ENCODE results near the gene NR6A1. TPM values are rescaled to one million over a fixed set of nuclear protein-coding genes. Genes with fewer than 3 reads are reported as not detected.
"Not testable (repeated sequence)": the region's sequence is repeated elsewhere in the genome, so short reads cannot be mapped to it uniquely, and the experiment has no call there.

NR6A1 gene
- total RNA-seq, 2 experiments from 2014 or later, result 0.82 to 1.1 TPM

GRCh38 chr9:124772877-124773276 is 1.8 kb upstream of the NR6A1 start:
- POLR2A ChIA-PET; H3K4me3 Mint-ChIP-seq; ATAC-seq; H3K36me3 Mint-ChIP-seq (ENCODE audit: low read depth); DNase-seq; H3K27ac Mint-ChIP-seq; H3K9me3 Mint-ChIP-seq (ENCODE audit: low read depth): not testable (repeated sequence)
- intact Hi-C loops (cut with DNase I, micrococcal nuclease), result loop anchor here in 1 of 2 experiments (2.0 to 5.0 kb wide), 3 partner anchors 369 to 602 kb away; partner anchors contain the start of genes HSPA5 and SCAI
- CTCF ChIA-PET, result interaction anchor here (0.7 to 12.5 kb wide), 16 partner anchors 8 to 590 kb away, joined by 3 to 260 read pairs (median 4); partner anchors contain the start of genes SCAI and WDR38
- Mint-ChIP-seq H3K27me3 (peaks cover 55% of the 10 kb centered on the region), H3K4me1 (peaks cover 34% of the 10 kb centered on the region)

DNA sequence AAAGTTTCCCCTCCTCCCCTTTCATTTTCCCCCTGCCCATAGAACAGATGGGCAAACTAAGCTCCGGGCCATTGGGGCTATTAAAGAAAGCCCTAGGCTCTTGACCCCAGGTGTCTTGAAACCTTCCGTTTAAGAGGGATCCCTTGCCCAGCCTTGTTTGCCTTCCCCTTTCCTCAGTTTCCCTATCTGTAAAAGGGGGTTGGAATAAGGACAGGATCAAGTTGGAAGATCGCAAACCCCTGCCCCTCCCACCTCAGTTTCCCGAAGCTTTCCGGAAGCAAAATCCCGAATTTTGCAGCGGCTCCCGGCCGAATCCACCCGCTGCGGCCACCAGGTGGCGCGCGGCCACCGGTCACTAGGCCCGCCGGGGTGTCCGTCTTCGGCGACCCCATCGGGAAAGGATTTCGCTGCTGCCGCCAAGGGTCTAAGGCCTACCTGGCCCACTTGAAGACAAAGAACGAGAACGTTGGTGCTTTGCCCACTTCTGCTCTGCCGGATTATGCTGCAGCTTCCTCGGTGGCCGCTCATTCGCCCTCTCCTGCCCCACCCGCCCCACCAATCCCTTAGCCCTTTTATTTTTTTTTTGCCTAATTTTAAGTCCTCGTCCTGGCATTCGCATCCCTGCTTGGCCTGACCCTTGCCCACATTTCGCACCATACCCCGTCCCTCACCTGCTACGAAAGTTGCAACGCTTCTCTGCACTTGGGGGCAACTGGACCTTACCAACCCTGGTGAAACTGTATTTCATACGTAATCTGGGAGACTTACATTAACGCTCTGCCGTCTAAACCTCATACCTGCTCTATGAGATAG is 962 bp upstream of the NR6A1 start:
- Mint-ChIP-seq H3K4me3 (peak overlapping the region; percentile 75), H3K4me1 (peaks cover 34% of the 10 kb centered on the region)
- intact Hi-C loops (cut with DNase I, micrococcal nuclease), result loop anchor here (1.0 to 5.0 kb wide), 14 partner anchors 90 to 974 kb away; partner anchors contain the start of genes HSPA5 (in 2 of the 2), SCAI (in 2 of the 2), ARPC5L (in 1 of the 2) and GAPVD1 (in 1 of the 2)

DNA sequence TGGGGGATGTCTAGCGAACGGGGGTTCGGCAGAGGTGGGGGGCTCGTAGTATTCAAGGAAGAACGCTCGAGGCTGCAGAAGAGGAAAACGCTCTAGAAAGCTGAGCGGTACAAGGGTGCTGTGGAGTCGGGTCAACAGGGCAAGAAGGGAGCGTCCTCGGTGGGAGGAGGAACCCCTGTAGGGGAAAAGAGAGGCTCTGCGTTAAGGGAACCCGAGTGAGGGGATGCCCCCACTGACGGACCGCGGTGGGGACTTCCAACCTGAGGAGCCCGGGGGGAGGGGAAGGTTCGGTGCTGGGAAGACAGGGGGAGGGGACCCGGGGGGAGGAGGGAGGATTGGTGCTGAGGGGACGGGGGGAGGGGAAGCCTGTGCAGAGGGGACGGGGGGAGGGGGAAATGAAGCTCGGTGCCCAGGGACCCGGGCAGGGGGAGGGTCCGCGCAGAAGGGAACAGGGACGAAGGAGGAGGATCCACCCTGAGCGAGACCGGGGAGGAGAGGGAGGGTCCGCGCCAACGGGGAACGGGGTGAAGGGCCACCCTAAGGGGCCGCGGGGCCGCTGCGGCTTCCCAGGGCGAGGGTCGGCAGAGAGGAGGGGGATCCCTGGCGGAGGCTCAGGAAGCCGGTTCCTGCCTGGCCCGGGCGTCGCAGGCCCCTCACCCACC is 621 bp downstream of the NR6A1 start:
- Mint-ChIP-seq H3K4me1 (peaks cover 29% of the 10 kb centered on the region), H3K9me3 (ENCODE audit: low read depth) (no peaks in the 10 kb centered on the region), H3K4me3 (peak overlapping the region; percentile 80), H3K36me3 (ENCODE audit: low read depth) (no peaks in the 10 kb centered on the region), H3K27me3 (peaks cover 54% of the 10 kb centered on the region), H3K27ac (peak overlapping the region; percentile 44)
- CTCF ChIA-PET, result interaction anchor here (0.6 to 12.5 kb wide), 13 partner anchors 8 to 151 kb away, joined by 3 to 260 read pairs (median 4); partner anchors contain the start of genes ARPC5L, RPL35 and WDR38
- POLR2A ChIA-PET, result interaction anchor here (1.1 to 1.7 kb wide), 2 partner anchors 90 to 100 kb away, joined by 3 to 4 read pairs; no protein-coding TSS in a partner anchor
- no peak for ATAC-seq
- DNase-seq, result peak; percentile 52
- intact Hi-C loops (cut with DNase I, micrococcal nuclease), result loop anchor here (1.0 to 5.0 kb wide), 13 partner anchors 92 to 976 kb away; partner anchors contain the start of genes HSPA5 (in 2 of the 2), SCAI (in 2 of the 2), ARPC5L (in 1 of the 2) and GAPVD1 (in 1 of the 2)

More for the DNA sequence above, 962 bp upstream of the NR6A1 start:
- ChIA-PET CTCF (interaction anchor here (0.6 to 12.5 kb wide), 24 partner anchors 8 to 860 kb away, joined by 3 to 260 read pairs (median 4); partner anchors contain the start of genes ARPC5L, RPL35, SCAI and WDR38), POLR2A (interaction anchor here (1.7 kb wide), 1 partner anchor 98 kb away, joined by 4 read pairs; no protein-coding TSS in a partner anchor)
- peak; percentile 62 for DNase-seq
- peak overlapping the region; percentile 74 for H3K27ac Mint-ChIP-seq
- no peaks in the 10 kb centered on the region for H3K36me3 Mint-ChIP-seq (ENCODE audit: low read depth)
- H3K27me3 Mint-ChIP-seq, result peaks cover 60% of the 10 kb centered on the region
- ATAC-seq, result no peak
- H3K9me3 Mint-ChIP-seq (ENCODE audit: low read depth), result no peaks in the 10 kb centered on the region

GRCh38 chr9:124769549-124770358 is 1.4 kb downstream of the NR6A1 start:
- ChIA-PET CTCF (interaction anchor here (0.6 to 12.5 kb wide), 11 partner anchors 11 to 1718 kb away, joined by 3 to 260 read pairs (median 4); partner anchors contain the start of genes ARPC5L and WDR38), POLR2A (interaction anchor here (0.6 to 1.4 kb wide), 5 partner anchors 43 to 103 kb away, joined by 3 to 8 read pairs (median 3); partner anchors contain the start of genes ARPC5L and RPL35)
- H3K9me3 Mint-ChIP-seq (ENCODE audit: low read depth), result no peaks in the 10 kb centered on the region
- DNase-seq, result peak; percentile 39
- peaks cover 57% of the 10 kb centered on the region for H3K27me3 Mint-ChIP-seq
- intact Hi-C loops (cut with DNase I, micrococcal nuclease), result loop anchor here in 1 of 2 experiments (5.0 kb wide), 3 partner anchors 57 to 473 kb away; partner anchors contain the start of genes HSPA5 and SCAI
- no peak for ATAC-seq
- peaks cover 29% of the 10 kb centered on the region for H3K4me1 Mint-ChIP-seq
- H3K4me3 Mint-ChIP-seq, result peak overlapping the region; percentile 80
- H3K27ac Mint-ChIP-seq, result peak overlapping the region; percentile 44
- no peaks in the 10 kb centered on the region for H3K36me3 Mint-ChIP-seq (ENCODE audit: low read depth)

DNA sequence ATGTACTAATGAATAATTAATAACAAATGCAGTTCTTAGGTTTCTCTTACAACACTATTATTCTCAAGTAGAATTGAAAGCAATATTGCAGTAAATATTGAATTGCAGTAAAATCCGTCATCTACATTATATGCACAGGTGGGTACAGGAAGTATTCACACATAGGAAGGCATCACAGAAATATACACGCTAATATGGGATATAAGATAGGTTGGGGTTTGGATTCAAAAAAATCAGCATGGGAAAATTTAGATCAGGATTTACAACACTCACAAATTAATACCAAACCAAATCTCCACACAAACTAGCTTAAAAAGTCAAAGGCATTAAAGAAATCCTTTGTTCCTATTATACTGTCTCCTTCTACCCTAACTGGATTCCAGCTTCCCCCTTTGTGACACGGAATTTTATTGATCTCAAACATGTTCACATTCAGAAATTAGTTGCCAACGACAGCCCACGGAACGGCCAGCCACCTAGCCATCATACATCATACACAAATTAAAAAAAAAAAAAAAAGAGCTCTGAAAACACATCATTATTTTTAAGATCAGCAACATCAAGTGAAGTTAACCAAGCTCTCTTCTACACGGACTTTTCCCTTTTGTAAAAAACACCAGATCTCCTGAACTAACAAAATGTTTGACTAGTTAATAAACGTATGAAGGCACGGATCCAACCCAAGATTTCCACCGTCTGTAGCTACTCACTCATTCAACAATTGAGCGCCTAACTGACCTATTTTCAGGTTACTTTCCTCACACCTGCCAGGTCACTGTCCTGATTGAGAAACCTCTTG is 2.2 kb downstream of the NR6A1 start:
- H3K27ac Mint-ChIP-seq, result no peak overlapping the region
- ATAC-seq, result no peak
- no peaks in the 10 kb centered on the region for H3K9me3 Mint-ChIP-seq (ENCODE audit: low read depth)
- H3K36me3 Mint-ChIP-seq (ENCODE audit: low read depth), result no peaks in the 10 kb centered on the region
- CTCF ChIA-PET, result interaction anchor here (0.6 to 12.5 kb wide), 7 partner anchors 10 to 1719 kb away, joined by 3 to 260 read pairs (median 3); partner anchors contain the start of genes ARPC5L and WDR38
- DNase-seq, result no peak
- peak overlapping the region; percentile 80 for H3K4me3 Mint-ChIP-seq
- intact Hi-C loops (cut with DNase I, micrococcal nuclease), result loop anchor here in 1 of 2 experiments (5.0 kb wide), 1 partner anchor 57 kb away; no protein-coding TSS in a partner anchor
- H3K4me1 Mint-ChIP-seq, result peaks cover 26% of the 10 kb centered on the region
- POLR2A ChIA-PET, result interaction anchor here (0.6 to 1.4 kb wide), 5 partner anchors 44 to 144 kb away, joined by 3 to 8 read pairs (median 3); partner anchors contain the start of genes ARPC5L and RPL35
- peaks cover 55% of the 10 kb centered on the region for H3K27me3 Mint-ChIP-seq

- no peak for ATAC-seq
- intact Hi-C loops (cut with DNase I, micrococcal nuclease), result loop anchor here in 1 of 2 experiments (5.0 kb wide), 1 partner anchor 56 kb away; no protein-coding TSS in a partner anchor
- H3K27ac Mint-ChIP-seq, result no peak overlapping the region
- H3K36me3 Mint-ChIP-seq (ENCODE audit: low read depth), result no peaks in the 10 kb centered on the region
- no peaks in the 10 kb centered on the region for H3K9me3 Mint-ChIP-seq (ENCODE audit: low read depth)
- no peak for DNase-seq
- POLR2A ChIA-PET, result interaction anchor here (0.7 to 1.4 kb wide), 3 partner anchors 88 to 145 kb away, joined by 3 to 8 read pairs (median 5); partner anchors contain the start of genes ARPC5L and RPL35
- H3K27me3 Mint-ChIP-seq, result peaks cover 51% of the 10 kb centered on the region
- no peak overlapping the region for H3K4me3 Mint-ChIP-seq
- CTCF ChIA-PET, result interaction anchor here (1.0 to 12.5 kb wide), 3 partner anchors 17 to 94 kb away, joined by 3 to 260 read pairs (median 4); partner anchors contain the start of genes ARPC5L and WDR38
- H3K4me1 Mint-ChIP-seq, result peaks cover 22% of the 10 kb centered on the region
Observed at GRCh38 chr9:124768334-124768733, 2.8 kb downstream of the NR6A1 start.

- Mint-ChIP-seq H3K9me3 (ENCODE audit: low read depth) (no peaks in the 10 kb centered on the region), H3K4me3 (no peak overlapping the region), H3K27me3 (peaks cover 53% of the 10 kb centered on the region), H3K36me3 (ENCODE audit: low read depth) (no peaks in the 10 kb centered on the region), H3K27ac (no peak overlapping the region), H3K4me1 (peaks cover 21% of the 10 kb centered on the region)
- intact Hi-C loops (cut with DNase I, micrococcal nuclease), result loop anchor here in 1 of 2 experiments (5.0 kb wide), 1 partner anchor 56 kb away; no protein-coding TSS in a partner anchor
- ATAC-seq, result no peak
- no peak for DNase-seq
- ChIA-PET POLR2A (no interaction called here), CTCF (interaction anchor here (2.3 to 12.5 kb wide), 2 partner anchors 9 to 86 kb away, joined by 9 to 260 read pairs; partner anchors contain the start of genes OLFML2A and WDR38)
Observed at GRCh38 chr9:124767821-124768220, 3.3 kb downstream of the NR6A1 start.

GRCh38 chr9:124766815-124767554 is 4.1 kb downstream of the NR6A1 start:
- H3K4me3 Mint-ChIP-seq, result no peak overlapping the region

More at GRCh38 chr9:124766815-124767554, 4.1 kb downstream of the NR6A1 start:
- Mint-ChIP-seq H3K27me3 (peaks cover 54% of the 10 kb centered on the region), H3K4me1 (peaks cover 15% of the 10 kb centered on the region), H3K27ac (no peak overlapping the region), H3K9me3 (ENCODE audit: low read depth) (no peaks in the 10 kb centered on the region), H3K36me3 (ENCODE audit: low read depth) (no peaks in the 10 kb centered on the region)
- DNase-seq (no peak), ATAC-seq (no peak)
- intact Hi-C loops (cut with DNase I, micrococcal nuclease), result loop anchor here in 1 of 2 experiments (5.0 kb wide), 1 partner anchor 55 kb away; no protein-coding TSS in a partner anchor
- POLR2A ChIA-PET, result interaction anchor here (0.6 kb wide), 1 partner anchor 212 kb away, joined by 3 read pairs; no protein-coding TSS in a partner anchor
- CTCF ChIA-PET, result interaction anchor here (0.7 to 2.3 kb wide), 7 partner anchors 9 to 87 kb away, joined by 3 to 9 read pairs (median 4); partner anchors contain the start of genes OLFML2A and WDR38

Measured in activated CD4-positive, alpha-beta T cell treated with anti-CD3 and anti-CD28 coated beads for 36 hours (primary cell).